ENCODE results near the gene ICAM5.

GRCh38 chr19:10306327-10306726, 16.6 kb downstream of the ICAM5 start:
- no peak for TF ChIP-seq POLR2A (IDR thresholded peaks at IDR 0.05; ENCODE audit: extremely low read depth, insufficient read length)
- TF ChIP-seq CTCF (IDR thresholded peaks at IDR 0.05; ENCODE audit: low read depth, low read length): no peak
- no peak for TF ChIP-seq MAX (IDR thresholded peaks at IDR 0.05; ENCODE audit: low read depth, low read length)
